Ovary (tissue), 9 donors: ENCODE results near the gene PTPRG. TPM values are rescaled to one million over a fixed set of nuclear protein-coding genes. Genes with fewer than 3 reads are reported as not detected.

Experiments used
- DNase-seq, 5 donors: peaks; one replicate each; pipeline ENCODE4 v3.0.0-alpha.2; 2019 to 2020
- H3K27ac ChIP-seq, 2 donors: fragments of 200-600 bp; one replicate each; pipeline versions ENCODE4 v1.5.1 to v1.8.0; 2019 to 2022
- H3K27me3 ChIP-seq: fragments of 200-600 bp; one replicate; pipeline ENCODE4 v1.8.0; 2022
- H3K36me3 ChIP-seq: fragments of 200-600 bp; sonication (generic); one replicate; pipeline ENCODE4 v1.5.1; 2019
- H3K4me1 ChIP-seq: one replicate; pipeline ENCODE4 v1.8.1; 2013; ENCODE audit warnings: mild to moderate bottlenecking, moderate library complexity; ENCODE audit not compliant: insufficient read depth
- H3K4me3 ChIP-seq: fragments of 200-600 bp; sonication (generic); one replicate; pipeline ENCODE4 v1.5.1; 2017
- H3K9me3 ChIP-seq, 2 donors: fragments of 200-600 bp in 1 of 2; sonication (generic) in 1 of 2; one replicate each; pipeline versions ENCODE4 v1.5.1 to v1.8.1; 2013 to 2019; ENCODE audit warnings: mild to moderate bottlenecking in 1 of 2, moderate library complexity in 1 of 2
- CTCF ChIP-seq, 3 donors: fragments of 450-650 bp in 2 of 3; fragments of 200-600 bp in 1 of 3; IDR thresholded peaks; one replicate each; pipeline versions ENCODE4 v1.5.1 to v1.8.0; 2016 to 2022; ENCODE audit warnings: antibody characterized with exemption in 3 of 3, mild to moderate bottlenecking in 1 of 3
- EP300 ChIP-seq: sonication (generic); formaldehyde crosslinking; IDR thresholded peaks from one replicate; pipeline ENCODE4 v1.6.1; 2017; ENCODE audit warnings: antibody characterized with exemption
- POLR2A ChIP-seq: fragments of 450-650 bp; IDR thresholded peaks from one replicate; pipeline ENCODE4 v1.6.1; 2017; ENCODE audit warnings: antibody characterized with exemption, mild to moderate bottlenecking, moderate library complexity
- WGBS, 3 donors: extraction: QIAGEN DNeasy Blood & Tissue Kit in 1 of 3; methylation state at CpG; one replicate each; pipeline versions ENCODE4 v1.1.5 to v1.1.7; 2013 to 2017; 5-methylcytosine and 5-hydroxymethylcytosine counted together
- intact Hi-C, 4 donors: fragments of 100-400 bp; cut with DNase I; formaldehyde crosslinking; loops; one replicate each; pipeline versions ENCODE4 v1.11.0 to v1.15.1; 2022 to 2023
- polyA plus RNA-seq, 2 donors: library from polyadenylated mRNA; stranded (reverse); fragments of 200-250 nt in 1 of 2; fragments of 350-450 nt in 1 of 2; fragmentation: Illumina TruSeq in 1 of 2; extraction: RNeasy Lipid Tissue Mini Kit (QIAGEN cat#74804) in 1 of 2; gene quantifications; one replicate each; pipeline ENCODE4 v1.2.3, GENCODE V29; 2013 to 2014
- total RNA-seq, 7 donors: library from RNA; depleted of rRNA in 2 of 7; stranded (reverse); fragments of >200 nt in 2 of 7; fragmentation: NEBNext Ultra II Directional in 3 of 7; extraction: Animal tissue kit (Norgen Biotek cat#: 25700) in 3 of 7; gene quantifications; one replicate each; pipeline versions ENCODE4 v1.1.0 to v1.2.4, GENCODE V29; 2016 to 2023
- donor health status: DM: no; HTN: no; CAD: no; lungs with moderate emphysema.
- donor health status: DM: no; HTN: no; CAD: no.
- donor health status: Bipolar disorder and iron deficiency.
- donor health status: DM: yes; HTN: yes; CAD: no.
- donor health status: DM: no; HTN: no; CAD: no.
- donor health status: DM: yes; HTN: yes; CAD: no.

PTPRG gene
- total and polyA plus RNA-seq, 9 donors, result 18.2 to 87.9 (median 47.7) TPM

GRCh38 chr3:61929617-61930016, 368.2 kb downstream of the PTPRG start:
- intact Hi-C loops, result no loop called here
- peaks cover 21% of the 10 kb centered on the region for H3K4me1 ChIP-seq
- no peak for DNase-seq

GRCh38 chr3:61932499-61932898, 371.1 kb downstream of the PTPRG start:
- Histone ChIP-seq H3K36me3 (no peaks in the 10 kb centered on the region), H3K4me1 (peaks cover 17% of the 10 kb centered on the region), H3K27me3 (no peaks in the 10 kb centered on the region), H3K9me3 (no peaks in the 10 kb centered on the region), H3K4me3 (no peak overlapping the region), H3K27ac (no peak overlapping the region)
- DNase-seq, result no peak
- TF ChIP-seq POLR2A, result no peak
- TF ChIP-seq CTCF (IDR thresholded peaks at IDR 0.05), result no peak
- no peak for TF ChIP-seq EP300
- intact Hi-C loops, result no loop called here
- 92 to 97% (median 94%) methylated on average over 6 of the region's 6 CpGs for WGBS, 3 donors

More at GRCh38 chr3:61929617-61930016, 368.2 kb downstream of the PTPRG start:
- TF ChIP-seq POLR2A, result no peak
- no peak for TF ChIP-seq CTCF (IDR thresholded peaks at IDR 0.05)
- TF ChIP-seq EP300, result no peak
- 57 to 70% (median 69%) methylated on average over 8 of the region's 8 CpGs for WGBS, 3 donors
- no peaks in the 10 kb centered on the region for H3K27me3 ChIP-seq
- no peak overlapping the region for H3K27ac ChIP-seq
- H3K36me3 ChIP-seq, result no peaks in the 10 kb centered on the region
- H3K4me3 ChIP-seq, result no peak overlapping the region
- H3K9me3 ChIP-seq, result no peaks in the 10 kb centered on the region

GRCh38 chr3:61933798-61934504, 372.6 kb downstream of the PTPRG start:
- H3K4me1 ChIP-seq, result peaks cover 12% of the 10 kb centered on the region
- H3K27ac ChIP-seq, result no peak overlapping the region
- H3K4me3 ChIP-seq, result no peak overlapping the region
- WGBS, 3 donors, result 94 to 97% (median 96%) methylated on average over 5 of the region's 5 CpGs
- H3K9me3 ChIP-seq, result no peaks in the 10 kb centered on the region
- no peak for DNase-seq
- intact Hi-C loops, result no loop called here
- H3K36me3 ChIP-seq, result no peaks in the 10 kb centered on the region
- TF ChIP-seq POLR2A, result no peak
- TF ChIP-seq CTCF (IDR thresholded peaks at IDR 0.05), result no peak
- TF ChIP-seq EP300, result no peak
- no peaks in the 10 kb centered on the region for H3K27me3 ChIP-seq

- no peak for DNase-seq
- WGBS, 3 donors, result 93 to 98% (median 94%) methylated on average over 1 of the region's 1 CpG
- no peak overlapping the region for H3K27ac ChIP-seq
- H3K4me1 ChIP-seq, result peaks cover 12% of the 10 kb centered on the region
- H3K36me3 ChIP-seq, result no peaks in the 10 kb centered on the region
- intact Hi-C loops, result no loop called here
- no peaks in the 10 kb centered on the region for H3K27me3 ChIP-seq
- no peaks in the 10 kb centered on the region for H3K9me3 ChIP-seq
- TF ChIP-seq POLR2A, result no peak
- no peak for TF ChIP-seq CTCF (IDR thresholded peaks at IDR 0.05)
- no peak for TF ChIP-seq EP300
- no peak overlapping the region for H3K4me3 ChIP-seq
These were observed 373.1 kb downstream of the PTPRG start for GRCh38 chr3:61934505-61934871.
